Liver (tissue), 3 donors: Measurements from ENCODE around the gene GP1BB.

Source experiments
- EGR1 ChIP-seq, 2 donors: IDR thresholded peaks; 2 replicates each; pipeline ENCODE4 v1.6.1; 2016 to 2018; ENCODE audit warnings: antibody characterized with exemption in 2 of 2, low read depth in 2 of 2
- FOXA1 ChIP-seq: IDR thresholded peaks from 2 replicates; pipeline ENCODE4 v1.6.1; 2016; ENCODE audit warnings: antibody characterized with exemption
- GABPA ChIP-seq, 2 donors: IDR thresholded peaks in 1 of 2; conservative IDR thresholded peaks in 1 of 2; 2 replicates each; pipeline ENCODE4 v1.6.1; 2016; ENCODE audit warnings: antibody characterized with exemption in 2 of 2, mild to moderate bottlenecking in 1 of 2, moderate library complexity in 1 of 2
- HNF4A ChIP-seq, 2 donors: conservative IDR thresholded peaks; 2 replicates each; pipeline ENCODE4 v1.6.1; 2016; ENCODE audit warnings: antibody characterized with exemption in 2 of 2, mild to moderate bottlenecking in 2 of 2
- TAF1 ChIP-seq: conservative IDR thresholded peaks from 2 replicates; pipeline ENCODE4 v1.6.1; 2016; ENCODE audit warnings: antibody characterized with exemption, mild to moderate bottlenecking
- YY1 ChIP-seq: IDR thresholded peaks from 2 replicates; pipeline ENCODE4 v1.6.1; 2016; ENCODE audit warnings: antibody characterized with exemption, mild to moderate bottlenecking
- TF ChIP-seq, protein P1 (sequence below): fragments of 150-350 bp; IDR thresholded peaks from 2 replicates; pipeline ENCODE4 v1.5.1; 2017; ENCODE audit warnings: improper control_type of control experiment, low read depth, low read length; ENCODE audit not compliant: missing input control
- TF ChIP-seq, protein P2 (sequence below): IDR thresholded peaks from 2 replicates; pipeline ENCODE4 v1.6.1; 2016; ENCODE audit warnings: antibody characterized with exemption, mild to moderate bottlenecking
- donor health status: healthy.
- donor health status: healthy.

DNA sequence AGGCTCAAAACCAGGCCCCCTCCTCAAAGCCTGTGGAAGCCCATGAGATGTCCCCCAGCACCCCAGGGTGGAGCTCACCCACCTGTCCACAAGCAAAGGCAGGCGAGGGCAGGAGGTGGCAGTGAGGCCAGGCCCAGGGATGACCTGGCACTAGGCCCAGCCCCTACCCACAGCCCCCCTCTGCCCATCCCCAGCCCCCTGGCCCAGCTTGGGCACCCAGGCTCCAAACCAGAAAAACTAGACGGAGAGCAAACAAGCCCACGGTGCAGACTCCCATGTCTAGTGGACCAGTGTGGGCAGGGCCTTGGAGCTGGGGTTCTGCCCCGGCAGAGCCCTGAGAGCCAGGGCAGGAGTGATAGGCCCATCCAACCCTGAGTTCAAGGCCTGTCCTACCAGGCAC lies 20.3 kb downstream of the GP1BB start:
- no peak for TF ChIP-seq YY1
- TF ChIP-seq, protein P1, sequence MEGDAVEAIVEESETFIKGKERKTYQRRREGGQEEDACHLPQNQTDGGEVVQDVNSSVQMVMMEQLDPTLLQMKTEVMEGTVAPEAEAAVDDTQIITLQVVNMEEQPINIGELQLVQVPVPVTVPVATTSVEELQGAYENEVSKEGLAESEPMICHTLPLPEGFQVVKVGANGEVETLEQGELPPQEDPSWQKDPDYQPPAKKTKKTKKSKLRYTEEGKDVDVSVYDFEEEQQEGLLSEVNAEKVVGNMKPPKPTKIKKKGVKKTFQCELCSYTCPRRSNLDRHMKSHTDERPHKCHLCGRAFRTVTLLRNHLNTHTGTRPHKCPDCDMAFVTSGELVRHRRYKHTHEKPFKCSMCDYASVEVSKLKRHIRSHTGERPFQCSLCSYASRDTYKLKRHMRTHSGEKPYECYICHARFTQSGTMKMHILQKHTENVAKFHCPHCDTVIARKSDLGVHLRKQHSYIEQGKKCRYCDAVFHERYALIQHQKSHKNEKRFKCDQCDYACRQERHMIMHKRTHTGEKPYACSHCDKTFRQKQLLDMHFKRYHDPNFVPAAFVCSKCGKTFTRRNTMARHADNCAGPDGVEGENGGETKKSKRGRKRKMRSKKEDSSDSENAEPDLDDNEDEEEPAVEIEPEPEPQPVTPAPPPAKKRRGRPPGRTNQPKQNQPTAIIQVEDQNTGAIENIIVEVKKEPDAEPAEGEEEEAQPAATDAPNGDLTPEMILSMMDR, result no peak
- TF ChIP-seq HNF4A (conservative IDR thresholded peaks at IDR 0.05), result no peak
- TF ChIP-seq, protein P2, sequence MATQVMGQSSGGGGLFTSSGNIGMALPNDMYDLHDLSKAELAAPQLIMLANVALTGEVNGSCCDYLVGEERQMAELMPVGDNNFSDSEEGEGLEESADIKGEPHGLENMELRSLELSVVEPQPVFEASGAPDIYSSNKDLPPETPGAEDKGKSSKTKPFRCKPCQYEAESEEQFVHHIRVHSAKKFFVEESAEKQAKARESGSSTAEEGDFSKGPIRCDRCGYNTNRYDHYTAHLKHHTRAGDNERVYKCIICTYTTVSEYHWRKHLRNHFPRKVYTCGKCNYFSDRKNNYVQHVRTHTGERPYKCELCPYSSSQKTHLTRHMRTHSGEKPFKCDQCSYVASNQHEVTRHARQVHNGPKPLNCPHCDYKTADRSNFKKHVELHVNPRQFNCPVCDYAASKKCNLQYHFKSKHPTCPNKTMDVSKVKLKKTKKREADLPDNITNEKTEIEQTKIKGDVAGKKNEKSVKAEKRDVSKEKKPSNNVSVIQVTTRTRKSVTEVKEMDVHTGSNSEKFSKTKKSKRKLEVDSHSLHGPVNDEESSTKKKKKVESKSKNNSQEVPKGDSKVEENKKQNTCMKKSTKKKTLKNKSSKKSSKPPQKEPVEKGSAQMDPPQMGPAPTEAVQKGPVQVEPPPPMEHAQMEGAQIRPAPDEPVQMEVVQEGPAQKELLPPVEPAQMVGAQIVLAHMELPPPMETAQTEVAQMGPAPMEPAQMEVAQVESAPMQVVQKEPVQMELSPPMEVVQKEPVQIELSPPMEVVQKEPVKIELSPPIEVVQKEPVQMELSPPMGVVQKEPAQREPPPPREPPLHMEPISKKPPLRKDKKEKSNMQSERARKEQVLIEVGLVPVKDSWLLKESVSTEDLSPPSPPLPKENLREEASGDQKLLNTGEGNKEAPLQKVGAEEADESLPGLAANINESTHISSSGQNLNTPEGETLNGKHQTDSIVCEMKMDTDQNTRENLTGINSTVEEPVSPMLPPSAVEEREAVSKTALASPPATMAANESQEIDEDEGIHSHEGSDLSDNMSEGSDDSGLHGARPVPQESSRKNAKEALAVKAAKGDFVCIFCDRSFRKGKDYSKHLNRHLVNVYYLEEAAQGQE, result no peak
- no peak for TF ChIP-seq TAF1
- no peak for TF ChIP-seq FOXA1
- no peak for TF ChIP-seq EGR1 (IDR thresholded peaks at IDR 0.05; ENCODE audit: low read depth in 2 of 2)
- TF ChIP-seq GABPA (IDR thresholded peaks at IDR 0.05 in 1 of 2, conservative IDR thresholded peaks at IDR 0.05 in 1 of 2), result no peak
